CD4-positive, alpha-beta T cell (primary cell): ENCODE results near the gene CFAP70. TPM values are rescaled to one million over a fixed set of nuclear protein-coding genes. Genes with fewer than 3 reads are reported as not detected.
"Not testable (repeated sequence)": the region's sequence is repeated elsewhere in the genome, so short reads cannot be mapped to it uniquely, and the experiment has no call there.

Source experiments
- ATAC-seq: fragments of 200-7000 bp; cut with Tn5 transposase; one replicate; pipeline ENCODE4 v1.10.0; 2022; ENCODE audit warnings: mild to moderate bottlenecking; ENCODE audit not compliant: poor library complexity
- CTCF ChIA-PET: fragments of 350-600 bp; sonication (Branson Sonifier 250); formaldehyde crosslinking; loops from one replicate; lab custom pipeline; 2021; ENCODE audit warnings: antibody characterized with exemption, inconsistent platforms; lab: Charles Lee
- POLR2A ChIA-PET: fragments of 350-600 bp; sonication (Branson Sonifier 250); formaldehyde crosslinking; loops from one replicate; lab custom pipeline; 2021; ENCODE audit warnings: antibody characterized with exemption, inconsistent platforms; lab: Charles Lee
- DNase-seq, 14 experiments: peaks; one replicate each; pipeline ENCODE4 v3.0.0-alpha.2; 2013 to 2020; ENCODE audit warnings: mixed read lengths in 2 of 14
- H3K27ac ChIP-seq, 2 donors: one replicate each; pipeline versions ENCODE4 v1.5.1 to v1.7.0; 2013; ENCODE audit warnings: low read length in 2 of 2, low read depth in 1 of 2, mild to moderate bottlenecking in 1 of 2
- H3K27me3 ChIP-seq, 2 experiments: 1 replicate in 1 of 2; 2 replicates in 1 of 2; pipeline versions ENCODE4 v1.6.1 to v1.7.0; 2013; ENCODE audit warnings: low read length in 2 of 2, control low read depth in 1 of 2, mild to moderate bottlenecking in 1 of 2, moderate library complexity in 1 of 2; ENCODE audit not compliant: insufficient read depth in 2 of 2, control insufficient read depth in 1 of 2
- H3K36me3 ChIP-seq: one replicate; pipeline ENCODE4 v1.6.1; 2013; ENCODE audit warnings: low read length, control low read depth; ENCODE audit not compliant: insufficient read depth
- H3K4me1 ChIP-seq: one replicate; pipeline ENCODE4 v1.6.1; 2013; ENCODE audit warnings: low read length, control low read depth; ENCODE audit not compliant: insufficient read depth
- H3K4me3 ChIP-seq: one replicate; pipeline ENCODE4 v1.5.1; 2013; ENCODE audit warnings: mild to moderate bottlenecking, low read length, moderate library complexity
- H3K9me3 ChIP-seq, 2 experiments: 1 replicate in 1 of 2; 2 replicates in 1 of 2; pipeline versions ENCODE4 v1.6.1 to v1.7.0; 2013; ENCODE audit warnings: low read length in 2 of 2, mild to moderate bottlenecking in 2 of 2, control low read depth in 1 of 2, moderate library complexity in 1 of 2; ENCODE audit not compliant: control insufficient read depth in 1 of 2, insufficient read depth in 1 of 2
- H3K27ac Mint-ChIP-seq: one replicate; pipeline ENCODE4 v1.8.0; 2020; ENCODE audit warnings: mixed read lengths
- H3K27me3 Mint-ChIP-seq: one replicate; pipeline ENCODE4 v1.8.0; 2021; ENCODE audit warnings: mixed read lengths
- H3K36me3 Mint-ChIP-seq: one replicate; pipeline ENCODE4 v1.8.0; 2021; ENCODE audit warnings: low read depth, mixed read lengths
- H3K4me1 Mint-ChIP-seq: one replicate; pipeline ENCODE4 v1.8.0; 2021; ENCODE audit warnings: low read depth, mixed read lengths
- H3K4me3 Mint-ChIP-seq: one replicate; pipeline ENCODE4 v1.8.0; 2020; ENCODE audit warnings: mild to moderate bottlenecking, mixed read lengths
- H3K9me3 Mint-ChIP-seq: one replicate; pipeline ENCODE4 v1.8.0; 2020; ENCODE audit warnings: mixed read lengths
- intact Hi-C, 2 experiments: fragments of 100-400 bp; cut with DNase I in 1 of 2; cut with micrococcal nuclease in 1 of 2; formaldehyde crosslinking; loops; one replicate each; pipeline versions ENCODE4 v1.15.1 to v1.9.0; 2023 to 2025; cut with DNase I, micrococcal nuclease
- total RNA-seq, 174 experiments: library from RNA in 2 of 174; stranded (reverse) in 2 of 174; gene quantifications; one replicate each; pipeline ENCODE4 v1.2.3 and lab custom pipeline; 2021 to 2026
- TF ChIP-seq, protein P1 (sequence below): fragments of 200-600 bp; IDR thresholded peaks from one replicate; pipeline ENCODE4 v1.8.0; 2022; ENCODE audit warnings: antibody characterized with exemption, mild to moderate bottlenecking

The CFAP70 gene
- total RNA-seq, 2 experiments from 2014 or later, result 2.6 TPM

GRCh38 chr10:73401636-73402035 lies 43.0 kb upstream of the CFAP70 start:
- Histone ChIP-seq H3K36me3 (peaks cover 27% of the 10 kb centered on the region), H3K27me3 (no peaks in the 10 kb centered on the region), H3K4me3 (no peak overlapping the region), H3K4me1 (peaks cover 3% of the 10 kb centered on the region), H3K9me3 (no peaks in the 10 kb centered on the region), H3K27ac (no peak overlapping the region)
- DNase-seq (no peak), ATAC-seq (no peak)
- no peaks in the 10 kb centered on the region for H3K27me3 Mint-ChIP-seq
- TF ChIP-seq, protein P1, sequence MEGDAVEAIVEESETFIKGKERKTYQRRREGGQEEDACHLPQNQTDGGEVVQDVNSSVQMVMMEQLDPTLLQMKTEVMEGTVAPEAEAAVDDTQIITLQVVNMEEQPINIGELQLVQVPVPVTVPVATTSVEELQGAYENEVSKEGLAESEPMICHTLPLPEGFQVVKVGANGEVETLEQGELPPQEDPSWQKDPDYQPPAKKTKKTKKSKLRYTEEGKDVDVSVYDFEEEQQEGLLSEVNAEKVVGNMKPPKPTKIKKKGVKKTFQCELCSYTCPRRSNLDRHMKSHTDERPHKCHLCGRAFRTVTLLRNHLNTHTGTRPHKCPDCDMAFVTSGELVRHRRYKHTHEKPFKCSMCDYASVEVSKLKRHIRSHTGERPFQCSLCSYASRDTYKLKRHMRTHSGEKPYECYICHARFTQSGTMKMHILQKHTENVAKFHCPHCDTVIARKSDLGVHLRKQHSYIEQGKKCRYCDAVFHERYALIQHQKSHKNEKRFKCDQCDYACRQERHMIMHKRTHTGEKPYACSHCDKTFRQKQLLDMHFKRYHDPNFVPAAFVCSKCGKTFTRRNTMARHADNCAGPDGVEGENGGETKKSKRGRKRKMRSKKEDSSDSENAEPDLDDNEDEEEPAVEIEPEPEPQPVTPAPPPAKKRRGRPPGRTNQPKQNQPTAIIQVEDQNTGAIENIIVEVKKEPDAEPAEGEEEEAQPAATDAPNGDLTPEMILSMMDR, result no peak
- peaks cover 29% of the 10 kb centered on the region for H3K4me1 Mint-ChIP-seq
- ChIA-PET CTCF (no interaction called here), POLR2A (no interaction called here)
- no peaks in the 10 kb centered on the region for H3K9me3 Mint-ChIP-seq
- no peak overlapping the region for H3K27ac Mint-ChIP-seq
- no peak overlapping the region for H3K4me3 Mint-ChIP-seq
- peaks cover 51% of the 10 kb centered on the region for H3K36me3 Mint-ChIP-seq
- intact Hi-C loops, result no loop called here

DNA sequence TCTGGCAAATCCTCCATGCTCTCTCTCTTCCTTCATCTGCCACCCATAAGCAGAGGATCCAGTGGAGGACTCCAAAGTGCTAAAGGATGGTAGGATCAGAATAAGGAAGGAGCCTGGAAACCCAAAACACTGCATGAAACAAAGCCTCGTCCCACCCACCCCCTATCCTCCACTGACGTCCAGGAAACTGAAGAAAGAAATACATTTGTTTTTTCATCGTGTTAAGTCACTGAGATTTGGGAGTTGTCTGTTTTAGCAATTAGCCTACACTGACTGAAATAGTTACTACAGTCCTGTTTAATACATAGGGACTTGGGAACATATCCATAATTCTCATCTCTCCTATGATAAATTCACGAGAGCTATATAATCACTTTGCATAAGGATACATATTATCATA lies 40.4 kb upstream of the CFAP70 start:
- peaks cover 67% of the 10 kb centered on the region for H3K36me3 Mint-ChIP-seq
- intact Hi-C loops, result no loop called here
- POLR2A ChIA-PET, result no interaction called here
- TF ChIP-seq, protein P1, result no peak
- Histone ChIP-seq H3K27me3 (no peaks in the 10 kb centered on the region), H3K27ac (no peak overlapping the region), H3K4me3 (no peak overlapping the region), H3K4me1 (no peaks in the 10 kb centered on the region), H3K36me3 (peaks cover 47% of the 10 kb centered on the region), H3K9me3 (no peaks in the 10 kb centered on the region)
- no peaks in the 10 kb centered on the region for H3K27me3 Mint-ChIP-seq
- H3K27ac Mint-ChIP-seq, result no peak overlapping the region
- H3K4me3 Mint-ChIP-seq, result no peak overlapping the region
- DNase-seq (no peak), ATAC-seq (no peak)
- peaks cover 7% of the 10 kb centered on the region for H3K4me1 Mint-ChIP-seq
- no peaks in the 10 kb centered on the region for H3K9me3 Mint-ChIP-seq
- CTCF ChIA-PET, result interaction anchor here (1.1 kb wide), 1 partner anchor 135 kb away, joined by 3 read pairs; no protein-coding TSS in a partner anchor

DNA sequence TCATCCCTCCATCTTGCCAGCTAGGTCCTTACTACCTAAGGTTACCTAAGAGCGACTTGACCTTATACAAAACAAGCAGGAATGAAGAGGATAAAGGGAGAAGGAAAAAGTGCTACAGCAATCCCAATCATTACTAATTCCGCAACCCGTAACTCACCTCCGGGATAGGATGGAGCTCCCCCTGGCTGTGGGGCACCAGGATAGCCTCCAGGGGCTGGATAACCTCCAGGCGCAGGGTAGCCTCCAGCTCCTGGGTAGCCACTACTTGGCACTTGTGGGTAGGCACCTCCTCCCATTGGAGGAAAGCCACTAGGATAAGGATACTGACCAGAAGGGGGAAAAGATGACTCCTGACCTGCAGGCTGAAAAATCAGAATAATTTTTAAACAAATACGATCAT lies 39.4 kb upstream of the CFAP70 start:
- no peaks in the 10 kb centered on the region for H3K4me1 ChIP-seq
- DNase-seq, result no peak
- H3K36me3 ChIP-seq, result peaks cover 47% of the 10 kb centered on the region
- Mint-ChIP-seq H3K27me3 (no peaks in the 10 kb centered on the region), H3K4me3 (no peak overlapping the region), H3K9me3 (no peaks in the 10 kb centered on the region), H3K4me1 (no peaks in the 10 kb centered on the region), H3K27ac (no peak overlapping the region), H3K36me3 (peaks cover 76% of the 10 kb centered on the region)
- no peak for ATAC-seq
- TF ChIP-seq, protein P1, result no peak
- no peak overlapping the region for H3K4me3 ChIP-seq
- H3K9me3 ChIP-seq, result no peaks in the 10 kb centered on the region
- intact Hi-C loops, result no loop called here
- H3K27ac ChIP-seq, result no peak overlapping the region
- no peaks in the 10 kb centered on the region for H3K27me3 ChIP-seq
- ChIA-PET CTCF (interaction anchor here (0.9 kb wide), 1 partner anchor 9 kb away, joined by 3 read pairs; no protein-coding TSS in a partner anchor), POLR2A (no interaction called here)

GRCh38 chr10:73394325-73394724 lies 35.7 kb upstream of the CFAP70 start:
- H3K36me3 ChIP-seq, result peaks cover 62% of the 10 kb centered on the region
- H3K27me3 ChIP-seq, H3K9me3 Mint-ChIP-seq, DNase-seq, H3K4me3 ChIP-seq, CTCF ChIA-PET, ATAC-seq, H3K27ac Mint-ChIP-seq, H3K27me3 Mint-ChIP-seq, H3K9me3 ChIP-seq, H3K4me1 ChIP-seq, intact Hi-C loops, POLR2A ChIA-PET, H3K27ac ChIP-seq, H3K4me1 Mint-ChIP-seq, H3K4me3 Mint-ChIP-seq: not testable (repeated sequence)
- peaks cover 99% of the 10 kb centered on the region for H3K36me3 Mint-ChIP-seq
